HepG2 (cell line): ENCODE results near the gene ZKSCAN4. TPM values are rescaled to one million over a fixed set of nuclear protein-coding genes. Genes with fewer than 3 reads are reported as not detected.
A peak's percentile ranks its signal among the peaks of the same experiment; 100 is the strongest.

Experiments used
- ATF7-NPFF ChIP-seq: sonication (generic); formaldehyde crosslinking; IDR thresholded peaks from 2 replicates; pipeline ENCODE4 v1.8.1; 2023; ENCODE audit warnings: mild to moderate bottlenecking, low read depth, missing genetic modification reagents, moderate library complexity
- CAMTA2 ChIP-seq: sonication (generic); formaldehyde crosslinking; IDR thresholded peaks from 2 replicates; pipeline ENCODE4 v1.4.0; 2020; ENCODE audit warnings: mild to moderate bottlenecking, missing genetic modification reagents, borderline replicate concordance
- CEBPG ChIP-seq: IDR thresholded peaks from 2 replicates; pipeline ENCODE4 v1.6.1; 2016
- DR1 ChIP-seq: sonication (generic); formaldehyde crosslinking; IDR thresholded peaks from 2 replicates; pipeline ENCODE4 v1.8.0; 2021; ENCODE audit warnings: mild to moderate bottlenecking, missing genetic modification reagents, inconsistent platforms
- ERF ChIP-seq: IDR thresholded peaks from 2 replicates; pipeline ENCODE4 v1.6.1; 2018; ENCODE audit warnings: missing biosample characterization, missing genetic modification reagents
- NFKB2 ChIP-seq: sonication (generic); formaldehyde crosslinking; IDR thresholded peaks from 2 replicates; pipeline ENCODE4 v1.4.0; 2020; ENCODE audit warnings: missing genetic modification reagents, borderline replicate concordance
- RXRA ChIP-seq: sonication (generic); formaldehyde crosslinking; IDR thresholded peaks from 2 replicates; pipeline ENCODE4 v1.5.1; 2020; ENCODE audit warnings: missing genetic modification reagents
- SPEN ChIP-seq: sonication (generic); formaldehyde crosslinking; IDR thresholded peaks from 2 replicates; pipeline ENCODE4 v1.5.1; 2020; ENCODE audit warnings: low read depth, mild to moderate bottlenecking, missing genetic modification reagents
- SRSF4 ChIP-seq: fragments of 200-400 bp; formaldehyde crosslinking; IDR thresholded peaks from one replicate; pipeline ENCODE4 v1.6.1; 2018; ENCODE audit warnings: mild to moderate bottlenecking, low read depth, low read length, moderate library complexity; ENCODE audit not compliant: poor library complexity, severe bottlenecking
- TCF12 ChIP-seq, 2 experiments: fragments of 450-650 bp in 1 of 2; sonication (generic) in 1 of 2; formaldehyde crosslinking in 1 of 2; IDR thresholded peaks; 2 replicates each; pipeline versions ENCODE4 v1.6.1 to v1.8.0; 2017 to 2022; ENCODE audit warnings: antibody characterized with exemption in 1 of 2, mild to moderate bottlenecking in 1 of 2, missing genetic modification reagents in 1 of 2, moderate library complexity in 1 of 2
- TOE1 ChIP-seq: sonication (generic); formaldehyde crosslinking; IDR thresholded peaks from 2 replicates; pipeline ENCODE4 v1.4.0; 2020; ENCODE audit warnings: mild to moderate bottlenecking, missing genetic modification reagents
- ZBTB7B ChIP-seq: sonication (generic); formaldehyde crosslinking; IDR thresholded peaks from 2 replicates; pipeline ENCODE4 v1.4.0; 2020; ENCODE audit warnings: missing genetic modification reagents
- ZC3H13 ChIP-seq: sonication (generic); formaldehyde crosslinking; IDR thresholded peaks from 2 replicates; pipeline ENCODE4 v1.8.1; 2023; ENCODE audit warnings: mild to moderate bottlenecking, missing genetic modification reagents, moderate library complexity
- ZGPAT ChIP-seq: IDR thresholded peaks from 2 replicates; pipeline ENCODE4 v1.6.1; 2016; ENCODE audit warnings: mild to moderate bottlenecking
- ZNF136 ChIP-seq: sonication (generic); formaldehyde crosslinking; IDR thresholded peaks from 2 replicates; pipeline ENCODE4 v1.8.1; 2022; ENCODE audit warnings: low read depth, mild to moderate bottlenecking, moderate library complexity, missing genetic modification reagents
- ZNF460 ChIP-seq: sonication (generic); formaldehyde crosslinking; IDR thresholded peaks from 2 replicates; pipeline ENCODE4 v1.5.1; 2020; ENCODE audit warnings: missing genetic modification reagents, mild to moderate bottlenecking, borderline replicate concordance
- ZNF792 ChIP-seq: IDR thresholded peaks from 2 replicates; pipeline ENCODE4 v1.6.1; 2016
- polyA plus RNA-seq, 8 experiments: library from polyadenylated mRNA; depleted of rRNA in 3 of 8; stranded (reverse) in 7 of 8; unstranded in 1 of 8; fragments of >200 nt; fragmentation: Illumina TruSeq in 4 of 8; extraction: Trizol in 4 of 8; gene quantifications; 2 replicates each; pipeline versions ENCODE4 v1.2.1 to v1.2.3, GENCODE V29; 2011 to 2016; ENCODE audit warnings: low read depth in 4 of 8, missing spikeins in 1 of 8, mixed read lengths in 1 of 8; ENCODE audit not compliant: insufficient read depth in 1 of 8
- total RNA-seq, 5 experiments: library from RNA; depleted of rRNA; stranded (reverse); fragments of >200 nt; fragmentation: Illumina TruSeq; extraction: Trizol; gene quantifications; 2 replicates each; pipeline ENCODE4 v1.2.3, GENCODE V29; 2016; ENCODE audit warnings: low read depth in 1 of 5
- TF ChIP-seq, protein P1 (sequence below): sonication (generic); formaldehyde crosslinking; IDR thresholded peaks from 2 replicates; pipeline ENCODE4 v1.8.0; 2022; ENCODE audit warnings: mild to moderate bottlenecking, missing genetic modification reagents; ENCODE audit not compliant: insufficient replicate concordance
- TF ChIP-seq, protein P2 (sequence below): sonication (generic); formaldehyde crosslinking; IDR thresholded peaks from 2 replicates; pipeline ENCODE4 v1.4.0; 2020; ENCODE audit warnings: missing genetic modification reagents, borderline replicate concordance
- TF ChIP-seq, protein P3 (sequence below): sonication (generic); formaldehyde crosslinking; IDR thresholded peaks from 2 replicates; pipeline ENCODE4 v1.4.0; 2020; ENCODE audit warnings: mild to moderate bottlenecking, missing genetic modification reagents, borderline replicate concordance

The ZKSCAN4 gene
- total and polyA plus RNA-seq, 2 of the 13 experiments (the other 11 are each of a cell fraction or from before 2014, with no cell fraction given): 2.9 to 7.8 TPM

DNA sequence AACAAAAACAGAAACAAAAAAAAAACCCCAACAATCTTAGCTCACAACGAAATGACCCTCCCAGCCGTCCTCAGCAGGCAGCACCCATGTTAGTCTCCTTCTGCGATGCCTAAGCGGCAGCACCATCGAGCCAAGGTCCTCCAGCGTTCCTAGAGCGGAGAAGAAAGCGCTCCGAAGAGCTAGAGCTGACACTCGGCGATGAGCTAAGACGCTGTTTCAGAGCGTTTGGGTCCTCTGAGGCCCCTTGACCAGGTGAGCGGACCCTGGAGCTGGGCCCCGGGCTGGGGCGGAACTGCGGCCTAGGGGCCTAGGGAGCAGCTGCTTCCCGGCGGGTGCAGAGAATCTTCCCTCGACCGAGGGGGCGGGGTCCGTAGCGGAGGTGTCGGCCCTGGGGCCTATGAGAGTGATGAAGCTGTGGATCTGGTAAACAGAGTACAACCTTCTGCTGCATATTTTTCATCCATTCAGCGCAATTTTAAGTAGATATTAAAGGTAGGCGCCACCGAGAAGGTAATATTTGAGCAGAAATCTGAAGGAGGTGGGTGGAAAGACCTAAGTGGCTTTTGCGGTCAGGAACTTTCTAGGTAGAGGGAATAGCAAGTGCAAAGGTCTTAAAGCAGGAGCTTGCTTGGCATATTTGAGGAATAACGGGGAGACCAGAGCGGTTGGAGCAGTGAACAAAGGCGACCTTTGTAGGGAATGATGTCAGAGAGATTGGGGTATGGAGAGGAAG, 15.1 kb upstream of the ZKSCAN4 start, which contains the start of gene ZSCAN26 (continued):
- peak; percentile 78 for TF ChIP-seq RXRA
- TF ChIP-seq NFKB2 (CRISPR knock-in tag): peak; percentile 98; the same call in 1 of the 2 replicates
- peak; percentile 80; the same call in 1 of the 2 replicates for TF ChIP-seq ZC3H13
- TF ChIP-seq ZGPAT (CRISPR knock-in tag): peak; percentile 92; the same call in 1 of the 2 replicates
- TF ChIP-seq SPEN (CRISPR knock-in tag): peak; percentile 88
- no peak; the same call in 1 of the 2 replicates for TF ChIP-seq CAMTA2 (CRISPR knock-in tag)
- TF ChIP-seq, protein P1, sequence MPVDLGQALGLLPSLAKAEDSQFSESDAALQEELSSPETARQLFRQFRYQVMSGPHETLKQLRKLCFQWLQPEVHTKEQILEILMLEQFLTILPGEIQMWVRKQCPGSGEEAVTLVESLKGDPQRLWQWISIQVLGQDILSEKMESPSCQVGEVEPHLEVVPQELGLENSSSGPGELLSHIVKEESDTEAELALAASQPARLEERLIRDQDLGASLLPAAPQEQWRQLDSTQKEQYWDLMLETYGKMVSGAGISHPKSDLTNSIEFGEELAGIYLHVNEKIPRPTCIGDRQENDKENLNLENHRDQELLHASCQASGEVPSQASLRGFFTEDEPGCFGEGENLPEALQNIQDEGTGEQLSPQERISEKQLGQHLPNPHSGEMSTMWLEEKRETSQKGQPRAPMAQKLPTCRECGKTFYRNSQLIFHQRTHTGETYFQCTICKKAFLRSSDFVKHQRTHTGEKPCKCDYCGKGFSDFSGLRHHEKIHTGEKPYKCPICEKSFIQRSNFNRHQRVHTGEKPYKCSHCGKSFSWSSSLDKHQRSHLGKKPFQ (CRISPR knock-in tag): no peak
- no peak for TF ChIP-seq TCF12 (IDR thresholded peaks at IDR 0.05)
- TF ChIP-seq TCF12 (CRISPR knock-in tag; IDR thresholded peaks at IDR 0.05): no peak
- TF ChIP-seq, protein P2, sequence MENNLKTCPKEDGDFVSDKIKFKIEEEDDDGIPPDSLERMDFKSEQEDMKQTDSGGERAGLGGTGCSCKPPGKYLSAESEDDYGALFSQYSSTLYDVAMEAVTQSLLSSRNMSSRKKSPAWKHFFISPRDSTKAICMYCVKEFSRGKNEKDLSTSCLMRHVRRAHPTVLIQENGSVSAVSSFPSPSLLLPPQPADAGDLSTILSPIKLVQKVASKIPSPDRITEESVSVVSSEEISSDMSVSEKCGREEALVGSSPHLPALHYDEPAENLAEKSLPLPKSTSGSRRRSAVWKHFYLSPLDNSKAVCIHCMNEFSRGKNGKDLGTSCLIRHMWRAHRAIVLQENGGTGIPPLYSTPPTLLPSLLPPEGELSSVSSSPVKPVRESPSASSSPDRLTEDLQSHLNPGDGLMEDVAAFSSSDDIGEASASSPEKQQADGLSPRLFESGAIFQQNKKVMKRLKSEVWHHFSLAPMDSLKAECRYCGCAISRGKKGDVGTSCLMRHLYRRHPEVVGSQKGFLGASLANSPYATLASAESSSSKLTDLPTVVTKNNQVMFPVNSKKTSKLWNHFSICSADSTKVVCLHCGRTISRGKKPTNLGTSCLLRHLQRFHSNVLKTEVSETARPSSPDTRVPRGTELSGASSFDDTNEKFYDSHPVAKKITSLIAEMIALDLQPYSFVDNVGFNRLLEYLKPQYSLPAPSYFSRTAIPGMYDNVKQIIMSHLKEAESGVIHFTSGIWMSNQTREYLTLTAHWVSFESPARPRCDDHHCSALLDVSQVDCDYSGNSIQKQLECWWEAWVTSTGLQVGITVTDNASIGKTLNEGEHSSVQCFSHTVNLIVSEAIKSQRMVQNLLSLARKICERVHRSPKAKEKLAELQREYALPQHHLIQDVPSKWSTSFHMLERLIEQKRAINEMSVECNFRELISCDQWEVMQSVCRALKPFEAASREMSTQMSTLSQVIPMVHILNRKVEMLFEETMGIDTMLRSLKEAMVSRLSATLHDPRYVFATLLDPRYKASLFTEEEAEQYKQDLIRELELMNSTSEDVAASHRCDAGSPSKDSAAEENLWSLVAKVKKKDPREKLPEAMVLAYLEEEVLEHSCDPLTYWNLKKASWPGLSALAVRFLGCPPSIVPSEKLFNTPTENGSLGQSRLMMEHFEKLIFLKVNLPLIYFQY (CRISPR knock-in tag): no peak; the same call in 1 of the 2 replicates
- TF ChIP-seq, protein P3, sequence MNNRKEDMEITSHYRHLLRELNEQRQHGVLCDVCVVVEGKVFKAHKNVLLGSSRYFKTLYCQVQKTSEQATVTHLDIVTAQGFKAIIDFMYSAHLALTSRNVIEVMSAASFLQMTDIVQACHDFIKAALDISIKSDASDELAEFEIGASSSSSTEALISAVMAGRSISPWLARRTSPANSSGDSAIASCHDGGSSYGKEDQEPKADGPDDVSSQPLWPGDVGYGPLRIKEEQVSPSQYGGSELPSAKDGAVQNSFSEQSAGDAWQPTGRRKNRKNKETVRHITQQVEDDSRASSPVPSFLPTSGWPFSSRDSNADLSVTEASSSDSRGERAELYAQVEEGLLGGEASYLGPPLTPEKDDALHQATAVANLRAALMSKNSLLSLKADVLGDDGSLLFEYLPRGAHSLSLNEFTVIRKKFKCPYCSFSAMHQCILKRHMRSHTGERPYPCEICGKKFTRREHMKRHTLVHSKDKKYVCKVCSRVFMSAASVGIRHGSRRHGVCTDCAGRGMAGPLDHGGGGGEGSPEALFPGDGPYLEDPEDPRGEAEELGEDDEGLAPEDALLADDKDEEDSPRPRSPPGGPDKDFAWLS: no peak
- TF ChIP-seq ZNF792 (CRISPR knock-in tag): peak; percentile 57; the same call in 1 of the 2 replicates
- TF ChIP-seq SRSF4: no peak
- peak; percentile 77; the same call in 1 of the 2 replicates for TF ChIP-seq TOE1
- TF ChIP-seq CEBPG (CRISPR knock-in tag): peak; percentile 46
- peak; percentile 66 for TF ChIP-seq DR1 (CRISPR knock-in tag)
- TF ChIP-seq ZBTB7B: peak; percentile 89
- TF ChIP-seq ERF (CRISPR knock-in tag): peak; percentile 97
- no peak for TF ChIP-seq ZNF460
- peak; percentile 83; the same call in 1 of the 2 replicates for TF ChIP-seq ZNF136 (CRISPR knock-in tag)
- TF ChIP-seq ATF7-NPFF (CRISPR knock-in tag): peak; percentile 78; the same call in 1 of the 2 replicates
